HEK293 (cell line): ENCODE measurements around the gene INSYN2A.

ENCODE experiments used
- CTCF ChIA-PET: fragments of 350-600 bp; formaldehyde crosslinking; extraction: SDS; loops from one replicate; lab custom pipeline; 2021; ENCODE audit warnings: antibody characterized with exemption; lab: Yijun Ruan, JAX
- POLR2A ChIA-PET: fragments of 300-600 bp; formaldehyde crosslinking; extraction: SDS; loops from one replicate; lab custom pipeline; 2020; ENCODE audit warnings: antibody characterized with exemption, inconsistent platforms; lab: Yijun Ruan, JAX
- H3K27ac ChIP-seq: fragments of 200-500 bp; sonication (Bioruptor generic); 2 replicates; pipeline ENCODE4 v1.5.1; 2014; ENCODE audit warnings: low read depth, low read length, control low read depth, inconsistent platforms; ENCODE audit errors: extremely low read depth
- H3K36me3 ChIP-seq, 2 experiments: fragments of 200-500 bp in 1 of 2; sonication (Bioruptor generic) in 1 of 2; 1 replicate in 1 of 2; 2 replicates in 1 of 2; pipeline ENCODE4 v1.5.1; 2014 to 2017; ENCODE audit warnings: inconsistent platforms in 2 of 2, low read length in 2 of 2; ENCODE audit not compliant: control insufficient read depth in 2 of 2, insufficient read depth in 1 of 2
- H3K4me1 ChIP-seq: fragments of 200-500 bp; sonication (Bioruptor generic); 2 replicates; pipeline ENCODE4 v1.5.1; 2014; ENCODE audit warnings: mild to moderate bottlenecking, low read length, inconsistent platforms; ENCODE audit not compliant: control insufficient read depth, insufficient read depth
- H3K4me3 ChIP-seq: 2 replicates; pipeline ENCODE4 v1.5.1; 2011; ENCODE audit warnings: low read depth, mild to moderate bottlenecking, control low read depth, low read length, moderate library complexity
- H3K9me3 ChIP-seq: fragments of 200-500 bp; sonication (Bioruptor generic); 2 replicates; pipeline ENCODE4 v1.5.1; 2014; ENCODE audit warnings: low read depth, low read length, inconsistent platforms; ENCODE audit not compliant: control insufficient read depth, insufficient read depth
- BCL11A ChIP-seq: fragments of 450-650 bp; formaldehyde crosslinking; IDR thresholded peaks from 2 replicates; pipeline ENCODE4 v1.5.1; 2016; ENCODE audit warnings: low read depth, missing biosample characterization, missing genetic modification characterization
- GLI4 ChIP-seq: fragments of 450-650 bp; formaldehyde crosslinking; IDR thresholded peaks from 2 replicates; pipeline ENCODE4 v1.5.1; 2016; ENCODE audit warnings: missing biosample characterization, missing genetic modification characterization
- GLIS1 ChIP-seq: fragments of 450-650 bp; formaldehyde crosslinking; IDR thresholded peaks from 2 replicates; pipeline ENCODE4 v1.5.1; 2016; ENCODE audit warnings: missing biosample characterization, missing genetic modification characterization
- GLIS2 ChIP-seq: fragments of 450-650 bp; formaldehyde crosslinking; IDR thresholded peaks from 2 replicates; pipeline ENCODE4 v1.5.1; 2016; ENCODE audit warnings: missing biosample characterization, missing genetic modification characterization
- SCRT2 ChIP-seq: fragments of 450-650 bp; formaldehyde crosslinking; IDR thresholded peaks from 2 replicates; pipeline ENCODE4 v1.5.1; 2016; ENCODE audit warnings: missing biosample characterization, missing genetic modification characterization
- ZBTB17 ChIP-seq: fragments of 450-650 bp; formaldehyde crosslinking; IDR thresholded peaks from 2 replicates; pipeline ENCODE4 v1.5.1; 2016; ENCODE audit warnings: missing biosample characterization, missing genetic modification characterization
- ZBTB20 ChIP-seq: fragments of 450-650 bp; formaldehyde crosslinking; IDR thresholded peaks from 2 replicates; pipeline ENCODE4 v1.5.1; 2016; ENCODE audit warnings: missing biosample characterization, missing genetic modification characterization
- ZFHX2 ChIP-seq: fragments of 450-650 bp; formaldehyde crosslinking; conservative IDR thresholded peaks from 2 replicates; pipeline ENCODE4 v1.5.1; 2016; ENCODE audit warnings: missing biosample characterization, missing genetic modification characterization
- ZIC2 ChIP-seq: fragments of 450-650 bp; formaldehyde crosslinking; IDR thresholded peaks from 2 replicates; pipeline ENCODE4 v1.5.1; 2016; ENCODE audit warnings: missing biosample characterization, missing genetic modification characterization
- ZNF157 ChIP-seq: fragments of 450-650 bp; formaldehyde crosslinking; IDR thresholded peaks from 2 replicates; pipeline ENCODE4 v1.5.1; 2016; ENCODE audit warnings: missing biosample characterization, missing genetic modification characterization
- ZNF175 ChIP-seq: fragments of 450-650 bp; formaldehyde crosslinking; IDR thresholded peaks from 2 replicates; pipeline ENCODE4 v1.5.1; 2016; ENCODE audit warnings: missing biosample characterization, missing genetic modification characterization
- ZNF214 ChIP-seq: fragments of 450-650 bp; formaldehyde crosslinking; IDR thresholded peaks from 2 replicates; pipeline ENCODE4 v1.5.1; 2017; ENCODE audit warnings: missing biosample characterization, mild to moderate bottlenecking, missing genetic modification characterization, borderline replicate concordance
- ZNF248 ChIP-seq: fragments of 450-650 bp; formaldehyde crosslinking; IDR thresholded peaks from 2 replicates; pipeline ENCODE4 v1.5.1; 2017; ENCODE audit warnings: missing biosample characterization, missing genetic modification characterization
- ZNF266 ChIP-seq: fragments of 450-650 bp; formaldehyde crosslinking; IDR thresholded peaks from 2 replicates; pipeline ENCODE4 v1.5.1; 2016; ENCODE audit warnings: missing biosample characterization, missing genetic modification characterization, low read depth
- ZNF548 ChIP-seq: fragments of 450-650 bp; formaldehyde crosslinking; IDR thresholded peaks from 2 replicates; pipeline ENCODE4 v1.5.1; 2016; ENCODE audit warnings: missing biosample characterization, missing genetic modification characterization
- ZNF561 ChIP-seq: fragments of 450-650 bp; IDR thresholded peaks from 2 replicates; pipeline ENCODE4 v1.5.1; 2018; ENCODE audit warnings: missing biosample characterization, missing genetic modification characterization, borderline replicate concordance
- ZNF571 ChIP-seq: fragments of 450-650 bp; formaldehyde crosslinking; IDR thresholded peaks from 2 replicates; pipeline ENCODE4 v1.5.0; 2017; ENCODE audit warnings: missing biosample characterization, missing genetic modification characterization
- ZNF621 ChIP-seq: fragments of 450-650 bp; formaldehyde crosslinking; IDR thresholded peaks from 2 replicates; pipeline ENCODE4 v1.5.1; 2017; ENCODE audit warnings: missing biosample characterization, missing genetic modification characterization
- ZNF76 ChIP-seq: fragments of 450-650 bp; formaldehyde crosslinking; IDR thresholded peaks from 2 replicates; pipeline ENCODE4; 2016; ENCODE audit warnings: low read depth, missing biosample characterization, missing genetic modification characterization, borderline replicate concordance
- ZNF776 ChIP-seq: fragments of 450-650 bp; formaldehyde crosslinking; IDR thresholded peaks from 2 replicates; pipeline ENCODE4 v1.5.0; 2017; ENCODE audit warnings: missing biosample characterization, missing genetic modification characterization, borderline replicate concordance
- ZNF777 ChIP-seq: fragments of 450-650 bp; formaldehyde crosslinking; IDR thresholded peaks from 2 replicates; pipeline ENCODE4 v1.5.1; 2017; ENCODE audit warnings: missing biosample characterization, missing genetic modification characterization, borderline replicate concordance
- ZXDB ChIP-seq: fragments of 450-650 bp; formaldehyde crosslinking; IDR thresholded peaks from 2 replicates; pipeline ENCODE4 v1.5.1; 2016; ENCODE audit warnings: missing biosample characterization, missing genetic modification characterization
- TF ChIP-seq, protein P1 (sequence below): fragments of 450-650 bp; formaldehyde crosslinking; IDR thresholded peaks from 2 replicates; pipeline ENCODE4 v1.5.1; 2016; ENCODE audit warnings: missing biosample characterization, missing genetic modification characterization
- TF ChIP-seq, protein P2 (sequence below): fragments of 450-650 bp; formaldehyde crosslinking; optimal IDR thresholded peaks from 2 replicates; pipeline ENCODE3; 2016; ENCODE audit warnings: missing biosample characterization, mild to moderate bottlenecking, missing genetic modification characterization
- TF ChIP-seq, protein P3 (sequence below): fragments of 450-650 bp; formaldehyde crosslinking; IDR thresholded peaks from 2 replicates; pipeline ENCODE4 v1.5.1; 2016; ENCODE audit warnings: missing biosample characterization, missing genetic modification characterization
- TF ChIP-seq, protein P4 (sequence below): fragments of 450-650 bp; formaldehyde crosslinking; conservative IDR thresholded peaks from 2 replicates; pipeline ENCODE4 v1.5.1; 2016; ENCODE audit warnings: low read depth, missing biosample characterization, missing genetic modification characterization

The INSYN2A gene

DNA sequence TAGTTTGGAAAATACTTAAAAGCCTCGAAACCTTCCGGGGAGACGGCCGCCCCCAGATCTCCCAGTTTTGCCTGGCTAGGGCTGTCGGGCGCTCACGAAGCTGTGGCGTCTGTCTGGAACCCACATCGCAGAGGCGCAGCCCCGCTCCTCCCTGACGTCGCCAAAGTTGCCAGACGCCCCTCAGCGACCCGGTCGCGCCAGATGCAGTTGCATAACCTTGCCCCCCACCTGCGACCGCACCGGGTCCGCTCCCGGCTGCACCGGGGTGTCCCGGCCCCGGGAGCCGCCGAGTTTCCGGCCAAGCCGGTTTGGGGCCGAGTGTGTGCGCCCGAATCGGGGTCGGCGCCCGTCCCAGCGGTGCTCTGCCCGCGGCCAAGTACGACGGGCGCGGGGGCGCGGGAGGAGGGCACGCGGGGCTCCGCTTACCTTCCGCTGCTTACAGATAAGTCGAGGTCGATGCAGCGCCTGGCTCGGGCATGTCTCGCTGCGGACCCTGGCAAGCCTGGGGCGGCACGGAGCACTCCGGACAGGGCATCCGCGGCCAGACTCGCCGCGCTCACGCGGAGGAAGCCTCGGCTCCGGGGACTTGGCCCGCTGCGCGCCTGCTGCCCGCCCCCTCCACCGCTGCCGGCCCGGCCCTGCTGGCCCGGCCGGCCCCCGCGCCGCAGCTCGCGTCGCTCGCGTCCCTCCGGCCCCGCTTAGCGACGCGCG is 665 bp downstream of the INSYN2A start:
- Histone ChIP-seq H3K27ac (no peak overlapping the region), H3K4me3 (peak overlapping the region; percentile 39), H3K36me3 (no peaks in the 10 kb centered on the region), H3K9me3 (no peaks in the 10 kb centered on the region), H3K4me1 (0 out of 2 replicates have a peak, but pooled peaks cover 3% of the 10 kb centered on the region)
- ChIA-PET POLR2A (interaction anchor here (0.7 kb wide), 1 partner anchor 61 kb away, joined by 5 read pairs; no protein-coding TSS in a partner anchor), CTCF (interaction anchor here (0.6 kb wide), 1 partner anchor 1067 kb away, joined by 3 read pairs; no protein-coding TSS in a partner anchor)
- no peak for TF ChIP-seq ZNF548 (tag by site-specific recombination)
- TF ChIP-seq, protein P1, sequence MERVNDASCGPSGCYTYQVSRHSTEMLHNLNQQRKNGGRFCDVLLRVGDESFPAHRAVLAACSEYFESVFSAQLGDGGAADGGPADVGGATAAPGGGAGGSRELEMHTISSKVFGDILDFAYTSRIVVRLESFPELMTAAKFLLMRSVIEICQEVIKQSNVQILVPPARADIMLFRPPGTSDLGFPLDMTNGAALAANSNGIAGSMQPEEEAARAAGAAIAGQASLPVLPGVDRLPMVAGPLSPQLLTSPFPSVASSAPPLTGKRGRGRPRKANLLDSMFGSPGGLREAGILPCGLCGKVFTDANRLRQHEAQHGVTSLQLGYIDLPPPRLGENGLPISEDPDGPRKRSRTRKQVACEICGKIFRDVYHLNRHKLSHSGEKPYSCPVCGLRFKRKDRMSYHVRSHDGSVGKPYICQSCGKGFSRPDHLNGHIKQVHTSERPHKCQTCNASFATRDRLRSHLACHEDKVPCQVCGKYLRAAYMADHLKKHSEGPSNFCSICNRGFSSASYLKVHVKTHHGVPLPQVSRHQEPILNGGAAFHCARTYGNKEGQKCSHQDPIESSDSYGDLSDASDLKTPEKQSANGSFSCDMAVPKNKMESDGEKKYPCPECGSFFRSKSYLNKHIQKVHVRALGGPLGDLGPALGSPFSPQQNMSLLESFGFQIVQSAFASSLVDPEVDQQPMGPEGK: no peak
- TF ChIP-seq SCRT2: no peak
- TF ChIP-seq, protein P2, sequence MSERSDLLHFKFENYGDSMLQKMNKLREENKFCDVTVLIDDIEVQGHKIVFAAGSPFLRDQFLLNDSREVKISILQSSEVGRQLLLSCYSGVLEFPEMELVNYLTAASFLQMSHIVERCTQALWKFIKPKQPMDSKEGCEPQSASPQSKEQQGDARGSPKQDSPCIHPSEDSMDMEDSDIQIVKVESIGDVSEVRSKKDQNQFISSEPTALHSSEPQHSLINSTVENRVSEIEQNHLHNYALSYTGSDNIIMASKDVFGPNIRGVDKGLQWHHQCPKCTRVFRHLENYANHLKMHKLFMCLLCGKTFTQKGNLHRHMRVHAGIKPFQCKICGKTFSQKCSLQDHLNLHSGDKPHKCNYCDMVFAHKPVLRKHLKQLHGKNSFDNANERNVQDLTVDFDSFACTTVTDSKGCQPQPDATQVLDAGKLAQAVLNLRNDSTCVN (tag by site-specific recombination): peak; percentile 90
- TF ChIP-seq ZNF561 (tag by site-specific recombination): 0 out of 2 replicates have a peak, but pooled peaks have one; percentile 28
- TF ChIP-seq GLIS1 (tag by site-specific recombination): 0 out of 2 replicates have a peak, but pooled peaks have one; percentile 25
- TF ChIP-seq ZNF175 (tag by site-specific recombination): no peak
- TF ChIP-seq ZNF777: no peak
- TF ChIP-seq ZNF621 (tag by site-specific recombination): no peak
- no peak for TF ChIP-seq ZXDB (tag by site-specific recombination)
- TF ChIP-seq ZNF76 (tag by site-specific recombination): no peak
- TF ChIP-seq ZNF266 (tag by site-specific recombination): no peak
- TF ChIP-seq ZNF157 (tag by site-specific recombination): no peak
- no peak for TF ChIP-seq ZNF248
- no peak for TF ChIP-seq ZFHX2 (tag by site-specific recombination)
- TF ChIP-seq ZBTB17 (tag by site-specific recombination): no peak
- TF ChIP-seq ZIC2 (tag by site-specific recombination): peak; percentile 16; the same call in 1 of the 2 replicates
- no peak for TF ChIP-seq ZNF214
- TF ChIP-seq GLI4: no peak
- no peak for TF ChIP-seq ZNF571 (tag by site-specific recombination)
- TF ChIP-seq, protein P3, sequence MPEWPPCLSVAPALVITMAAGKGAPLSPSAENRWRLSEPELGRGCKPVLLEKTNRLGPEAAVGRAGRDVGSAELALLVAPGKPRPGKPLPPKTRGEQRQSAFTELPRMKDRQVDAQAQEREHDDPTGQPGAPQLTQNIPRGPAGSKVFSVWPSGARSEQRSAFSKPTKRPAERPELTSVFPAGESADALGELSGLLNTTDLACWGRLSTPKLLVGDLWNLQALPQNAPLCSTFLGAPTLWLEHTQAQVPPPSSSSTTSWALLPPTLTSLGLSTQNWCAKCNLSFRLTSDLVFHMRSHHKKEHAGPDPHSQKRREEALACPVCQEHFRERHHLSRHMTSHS (tag by site-specific recombination): no peak
- TF ChIP-seq, protein P4, sequence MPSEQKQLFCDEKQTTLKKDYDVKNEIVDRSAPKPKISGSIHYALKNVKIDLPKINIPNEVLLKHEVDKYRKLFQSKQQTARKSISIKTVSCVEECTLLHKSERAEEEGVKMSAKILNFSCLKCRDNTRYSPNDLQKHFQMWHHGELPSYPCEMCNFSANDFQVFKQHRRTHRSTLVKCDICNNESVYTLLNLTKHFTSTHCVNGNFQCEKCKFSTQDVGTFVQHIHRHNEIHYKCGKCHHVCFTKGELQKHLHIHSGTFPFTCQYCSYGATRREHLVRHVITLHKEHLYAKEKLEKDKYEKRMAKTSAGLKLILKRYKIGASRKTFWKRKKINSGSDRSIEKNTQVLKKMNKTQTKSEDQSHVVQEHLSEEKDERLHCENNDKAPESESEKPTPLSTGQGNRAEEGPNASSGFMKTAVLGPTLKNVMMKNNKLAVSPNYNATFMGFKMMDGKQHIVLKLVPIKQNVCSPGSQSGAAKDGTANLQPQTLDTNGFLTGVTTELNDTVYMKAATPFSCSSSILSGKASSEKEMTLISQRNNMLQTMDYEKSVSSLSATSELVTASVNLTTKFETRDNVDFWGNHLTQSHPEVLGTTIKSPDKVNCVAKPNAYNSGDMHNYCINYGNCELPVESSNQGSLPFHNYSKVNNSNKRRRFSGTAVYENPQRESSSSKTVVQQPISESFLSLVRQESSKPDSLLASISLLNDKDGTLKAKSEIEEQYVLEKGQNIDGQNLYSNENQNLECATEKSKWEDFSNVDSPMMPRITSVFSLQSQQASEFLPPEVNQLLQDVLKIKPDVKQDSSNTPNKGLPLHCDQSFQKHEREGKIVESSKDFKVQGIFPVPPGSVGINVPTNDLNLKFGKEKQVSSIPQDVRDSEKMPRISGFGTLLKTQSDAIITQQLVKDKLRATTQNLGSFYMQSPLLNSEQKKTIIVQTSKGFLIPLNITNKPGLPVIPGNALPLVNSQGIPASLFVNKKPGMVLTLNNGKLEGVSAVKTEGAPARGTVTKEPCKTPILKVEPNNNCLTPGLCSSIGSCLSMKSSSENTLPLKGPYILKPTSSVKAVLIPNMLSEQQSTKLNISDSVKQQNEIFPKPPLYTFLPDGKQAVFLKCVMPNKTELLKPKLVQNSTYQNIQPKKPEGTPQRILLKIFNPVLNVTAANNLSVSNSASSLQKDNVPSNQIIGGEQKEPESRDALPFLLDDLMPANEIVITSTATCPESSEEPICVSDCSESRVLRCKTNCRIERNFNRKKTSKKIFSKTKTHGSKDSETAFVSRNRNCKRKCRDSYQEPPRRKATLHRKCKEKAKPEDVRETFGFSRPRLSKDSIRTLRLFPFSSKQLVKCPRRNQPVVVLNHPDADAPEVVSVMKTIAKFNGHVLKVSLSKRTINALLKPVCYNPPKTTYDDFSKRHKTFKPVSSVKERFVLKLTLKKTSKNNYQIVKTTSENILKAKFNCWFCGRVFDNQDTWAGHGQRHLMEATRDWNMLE (tag by site-specific recombination): no peak
- no peak for TF ChIP-seq BCL11A (tag by site-specific recombination)
- peak; percentile 65 for TF ChIP-seq GLIS2
- peak; percentile 44; the same call in 1 of the 2 replicates for TF ChIP-seq ZBTB20 (tag by site-specific recombination)
- TF ChIP-seq ZNF776 (tag by site-specific recombination): no peak
